HG02970 (cell line): ENCODE results near the gene MCM9.
A peak's percentile ranks its signal among the peaks of the same experiment; 100 is the strongest.
"Not testable (repeated sequence)": the region's sequence is repeated elsewhere in the genome, so short reads cannot be mapped to it uniquely, and the experiment has no call there.

Experiments
- ATAC-seq: cut with Tn5 transposase; IDR thresholded peaks from one replicate; pipeline ENCODE4 v1.9.1; 2021; ENCODE audit warnings: mild to moderate bottlenecking, moderate library complexity, moderate number of reproducible peaks; ENCODE audit not compliant: unreplicated experiment, low FRiP score

Gene MCM9

DNA sequence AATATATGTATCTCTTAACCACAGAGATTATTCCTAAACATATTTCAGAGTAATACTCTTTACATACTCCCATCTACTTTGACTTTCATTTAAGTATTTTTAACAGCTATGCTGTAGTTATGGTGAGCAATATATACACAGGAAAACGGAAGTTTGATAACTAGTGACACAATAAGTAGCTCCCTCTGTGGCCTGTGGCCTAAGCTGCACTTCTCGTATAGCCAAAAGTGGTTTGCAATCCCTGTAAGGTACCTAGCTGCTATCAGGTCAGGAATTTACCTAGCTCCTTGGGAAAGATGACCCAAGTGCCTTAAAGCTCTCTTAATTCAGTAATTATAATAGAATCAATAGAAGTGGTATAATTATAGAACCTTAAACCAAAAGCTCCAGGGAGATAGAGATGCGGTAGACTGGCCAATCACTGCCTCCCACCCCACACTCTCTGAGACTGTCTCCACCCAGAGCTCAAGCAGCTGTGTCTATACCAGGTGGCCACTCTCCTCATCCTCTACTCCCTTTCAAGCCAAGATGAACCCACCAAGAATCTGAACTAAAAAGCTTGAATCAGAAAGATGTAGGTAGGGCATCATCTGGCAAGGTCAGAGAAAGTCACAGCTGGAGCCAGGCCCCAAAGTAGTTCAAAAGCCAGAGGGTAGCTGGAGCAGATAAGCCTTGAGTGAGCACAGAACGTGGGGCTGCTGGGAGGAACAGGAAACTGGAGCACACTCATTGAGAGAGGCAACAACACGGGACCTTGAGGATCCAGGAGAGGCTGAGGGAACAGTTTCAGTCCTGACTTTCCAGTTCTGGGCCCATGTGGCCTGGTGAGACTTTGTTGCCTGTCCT, 125.9 kb downstream of the MCM9 start:
- ATAC-seq, result peak; percentile 44

DNA sequence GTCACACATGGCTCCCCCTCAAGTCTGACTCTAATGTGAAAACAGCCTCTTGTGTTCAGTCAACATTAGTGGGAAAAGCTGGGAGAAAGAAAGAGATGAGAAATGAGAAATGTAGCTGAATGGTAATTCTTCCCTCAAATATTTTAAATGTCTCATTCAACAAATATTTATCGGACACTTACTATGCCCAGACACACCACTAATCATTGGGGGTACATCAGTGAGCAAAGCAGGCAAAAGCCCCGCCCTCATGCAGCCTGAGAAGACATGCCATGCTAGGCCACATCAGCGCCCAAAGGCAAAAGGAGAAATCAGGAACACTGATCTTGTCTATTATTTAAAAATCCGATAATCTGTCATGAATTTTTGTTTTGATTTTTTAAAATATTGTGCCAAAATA, 130.9 kb downstream of the MCM9 start:
- ATAC-seq, result no peak

- ATAC-seq, result no peak
Measured at GRCh38 chr6:118801257-118801656, 133.7 kb downstream of the MCM9 start.

GRCh38 chr6:118800394-118801071, 134.4 kb downstream of the MCM9 start:
- peak; percentile 87 for ATAC-seq

DNA sequence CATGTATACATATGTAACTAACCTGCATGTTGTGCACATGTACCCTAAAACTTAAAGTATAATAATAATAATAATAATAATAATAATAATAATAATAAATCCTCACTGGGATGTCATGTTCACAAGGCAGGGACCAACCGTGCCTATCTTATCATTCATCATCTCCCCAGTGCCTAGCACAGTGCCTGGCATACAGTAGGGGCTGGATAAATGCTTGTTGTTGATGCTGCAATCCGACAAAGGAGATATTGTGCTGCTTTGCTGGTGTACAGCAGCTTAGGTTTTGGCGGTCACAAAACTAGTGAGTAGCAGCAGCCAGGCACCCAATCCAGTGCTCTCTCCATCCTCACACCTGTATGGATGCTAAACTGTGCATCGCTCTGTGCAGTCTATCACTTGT, 135.1 kb downstream of the MCM9 start:
- ATAC-seq, result no peak

GRCh38 chr6:118796548-118796947, 138.4 kb downstream of the MCM9 start:
- not testable (repeated sequence) for ATAC-seq

GRCh38 chr6:118791499-118791898, 143.5 kb downstream of the MCM9 start:
- no peak for ATAC-seq

- ATAC-seq, result no peak
Measured at GRCh38 chr6:118789954-118790353, 145.0 kb downstream of the MCM9 start.

GRCh38 chr6:118789419-118789818, 145.5 kb downstream of the MCM9 start:
- no peak for ATAC-seq

- ATAC-seq, result no peak
Measured at GRCh38 chr6:118788702-118789101, 146.3 kb downstream of the MCM9 start.

DNA sequence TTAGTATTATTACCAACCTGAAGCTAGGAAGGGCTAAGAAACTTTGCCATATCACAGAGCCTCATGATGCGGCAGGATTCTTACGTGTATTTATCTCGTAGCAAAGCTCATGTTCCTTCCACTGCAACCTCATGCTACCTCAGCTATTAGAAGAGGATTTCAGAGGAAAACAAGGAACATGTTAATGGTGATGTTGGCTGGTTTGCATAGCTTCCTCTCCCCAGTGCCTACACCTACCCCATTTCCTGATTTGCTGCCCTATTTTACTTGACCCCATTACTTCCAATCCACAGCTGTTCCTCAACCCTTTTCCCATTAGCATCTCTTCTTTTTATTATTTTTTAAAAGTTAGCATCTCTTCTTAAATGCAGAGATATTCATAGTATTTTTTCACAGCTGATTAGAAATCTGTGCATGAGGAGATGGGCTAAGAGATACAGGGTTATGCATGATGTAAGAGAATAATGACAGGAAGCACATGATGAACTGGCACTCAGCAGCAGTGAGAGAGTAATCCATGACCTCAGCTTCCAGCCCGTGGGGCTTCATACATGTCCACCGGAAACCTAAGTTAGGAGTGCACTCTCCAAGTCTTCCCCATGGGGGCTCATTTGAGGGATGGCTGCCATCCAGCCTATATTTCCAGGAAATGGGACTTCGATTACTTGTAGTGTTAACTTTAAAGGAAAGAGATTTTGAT, 147.1 kb downstream of the MCM9 start:
- ATAC-seq, result no peak

- no peak for ATAC-seq
Measured at GRCh38 chr6:118786596-118787453, 148.1 kb downstream of the MCM9 start.

GRCh38 chr6:118785601-118786000, 149.4 kb downstream of the MCM9 start:
- no peak for ATAC-seq

GRCh38 chr6:118784641-118785164, 150.3 kb downstream of the MCM9 start:
- no peak for ATAC-seq

DNA sequence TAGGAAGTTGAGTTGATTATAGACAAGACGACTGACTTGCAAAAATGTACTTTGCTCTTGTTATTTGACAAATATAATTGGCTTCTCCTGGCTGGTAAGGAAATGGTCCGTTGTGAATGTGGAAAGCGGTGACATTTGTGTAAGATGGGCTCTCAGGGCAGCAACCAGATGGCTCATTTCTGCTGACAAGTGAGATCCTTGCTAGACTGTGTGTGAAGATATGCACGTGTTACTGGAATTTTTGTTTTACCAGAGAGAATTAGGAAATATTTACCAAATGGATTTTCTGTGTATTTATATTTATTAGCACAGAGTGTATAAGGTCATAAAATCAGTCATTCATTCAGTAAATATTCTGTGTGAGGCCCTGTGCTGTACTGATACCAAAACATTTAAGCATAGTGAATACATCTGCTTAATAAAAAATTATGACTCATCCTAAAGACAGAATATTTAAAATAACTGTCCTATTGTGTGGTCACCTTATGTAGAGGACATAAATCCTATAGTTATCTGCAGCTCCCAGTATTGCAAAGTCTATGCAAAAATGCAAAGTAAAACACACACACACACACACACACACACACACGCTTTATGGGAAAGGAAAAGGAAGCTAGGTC, 150.9 kb downstream of the MCM9 start:
- ATAC-seq, result no peak

DNA sequence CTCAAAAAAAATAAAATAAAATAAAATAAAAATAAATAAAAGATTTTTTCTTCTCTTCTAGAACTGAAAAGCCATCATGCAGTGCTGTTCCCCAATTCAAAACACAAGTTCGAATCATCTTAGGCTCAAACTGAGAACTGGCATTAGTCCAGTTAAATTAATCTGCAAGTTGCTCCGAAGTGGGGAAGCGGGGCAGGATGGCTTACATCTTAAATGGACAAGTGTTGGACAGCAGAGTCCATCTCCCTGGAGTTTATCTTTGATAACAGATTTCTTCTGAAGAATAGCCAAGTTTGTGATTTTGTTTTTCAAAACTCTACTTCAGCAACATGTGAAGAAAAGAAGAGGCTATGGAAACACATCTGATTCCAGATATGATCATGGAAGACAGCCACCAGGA, 152.3 kb downstream of the MCM9 start:
- ATAC-seq, result no peak

DNA sequence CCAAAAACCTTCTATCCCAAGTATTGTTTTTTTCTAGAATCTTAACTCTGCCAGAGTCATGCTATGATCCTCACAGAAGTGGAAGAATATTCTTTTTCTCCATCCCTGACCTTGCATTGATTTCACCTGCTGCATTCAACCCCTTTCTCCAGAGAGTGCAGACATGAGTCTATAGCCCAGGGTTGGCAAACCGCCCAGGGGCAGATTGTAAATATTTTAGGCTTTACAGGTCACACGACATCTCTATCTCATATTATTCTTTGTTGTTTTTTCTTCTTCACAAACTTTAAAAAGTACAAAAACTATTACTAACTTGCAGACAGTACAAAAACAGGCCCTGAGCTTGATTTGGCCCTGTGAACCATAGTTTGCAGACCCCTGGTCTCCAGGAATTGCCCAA, 153.1 kb downstream of the MCM9 start:
- no peak for ATAC-seq

DNA sequence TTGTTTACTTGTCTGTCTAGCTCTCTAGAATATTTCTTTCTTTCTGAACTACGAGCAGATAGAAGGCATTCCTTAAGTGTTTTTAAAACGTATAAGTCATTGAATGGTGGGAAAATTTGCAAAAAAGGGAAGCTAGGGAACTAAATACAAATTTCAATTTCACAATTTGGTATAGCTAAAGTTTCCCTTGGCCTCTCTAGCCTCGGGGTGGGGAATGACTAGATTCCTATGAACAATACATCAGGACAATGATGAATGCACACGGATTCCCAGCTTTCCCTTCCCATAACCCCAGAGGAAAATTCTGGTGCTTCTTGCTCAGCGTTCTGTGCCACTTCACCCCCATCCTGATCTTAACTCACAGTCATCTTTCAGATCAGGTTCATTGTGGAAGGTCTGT, 154.3 kb downstream of the MCM9 start:
- no peak for ATAC-seq

DNA sequence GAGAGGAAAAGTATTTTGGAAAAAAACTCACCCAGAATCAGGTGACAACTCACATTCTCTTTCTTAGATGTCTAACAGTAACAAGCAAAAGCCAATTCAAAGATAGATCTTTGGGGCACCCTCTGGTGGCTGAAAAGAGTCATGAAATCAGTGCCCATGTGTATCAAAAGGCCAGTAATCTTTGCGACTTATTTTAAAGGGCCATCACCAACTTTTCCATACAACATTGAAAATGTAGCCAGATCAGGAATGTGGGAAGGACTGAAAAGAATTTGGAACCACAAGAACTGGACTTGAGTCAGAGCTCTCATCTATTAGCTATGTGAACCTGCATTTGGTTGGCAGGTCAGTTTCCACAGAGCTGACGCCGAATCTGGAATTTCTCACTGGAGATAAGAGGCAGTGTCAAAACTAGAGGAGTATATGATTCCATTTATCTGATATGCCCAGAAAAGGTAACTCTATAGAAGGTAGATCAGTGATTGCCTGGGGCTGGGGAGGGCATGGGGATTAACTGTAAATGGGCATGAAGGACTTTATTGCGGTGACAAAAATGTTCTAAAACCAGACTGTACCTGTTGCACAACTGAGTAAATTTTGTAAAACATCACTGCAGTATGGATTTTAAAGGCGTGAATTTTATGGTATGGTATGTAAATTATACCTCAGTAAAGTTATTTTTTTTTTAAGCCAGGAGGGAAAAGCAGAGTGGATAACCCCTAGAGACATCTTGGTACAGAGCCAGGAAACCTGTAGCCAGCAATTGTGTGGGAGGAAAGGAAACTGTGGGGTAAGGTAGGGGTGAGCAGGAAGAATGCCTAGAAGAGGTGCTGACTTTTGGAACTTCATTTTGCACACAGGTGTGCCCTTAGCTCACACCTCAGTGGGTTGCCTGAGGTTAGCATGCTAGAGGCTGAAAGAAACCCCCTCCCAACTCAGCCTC, 158.1 kb downstream of the MCM9 start:
- peak; percentile 55 for ATAC-seq
